HPDE6-E6E7 (cell line): ENCODE measurements around the gene ADM5.
"Not testable (repeated sequence)": the region's sequence is repeated elsewhere in the genome, so short reads cannot be mapped to it uniquely, and the experiment has no call there.

ENCODE experiments used
- DNase-seq: peaks from one replicate; pipeline ENCODE4 v3.0.0; 2011; ENCODE audit warnings: missing footprints; ENCODE audit errors: extremely low spot score

ADM5 gene

GRCh38 chr19:49701271-49701786 is 11.9 kb downstream of the ADM5 start:
- DNase-seq = no peak

DNA sequence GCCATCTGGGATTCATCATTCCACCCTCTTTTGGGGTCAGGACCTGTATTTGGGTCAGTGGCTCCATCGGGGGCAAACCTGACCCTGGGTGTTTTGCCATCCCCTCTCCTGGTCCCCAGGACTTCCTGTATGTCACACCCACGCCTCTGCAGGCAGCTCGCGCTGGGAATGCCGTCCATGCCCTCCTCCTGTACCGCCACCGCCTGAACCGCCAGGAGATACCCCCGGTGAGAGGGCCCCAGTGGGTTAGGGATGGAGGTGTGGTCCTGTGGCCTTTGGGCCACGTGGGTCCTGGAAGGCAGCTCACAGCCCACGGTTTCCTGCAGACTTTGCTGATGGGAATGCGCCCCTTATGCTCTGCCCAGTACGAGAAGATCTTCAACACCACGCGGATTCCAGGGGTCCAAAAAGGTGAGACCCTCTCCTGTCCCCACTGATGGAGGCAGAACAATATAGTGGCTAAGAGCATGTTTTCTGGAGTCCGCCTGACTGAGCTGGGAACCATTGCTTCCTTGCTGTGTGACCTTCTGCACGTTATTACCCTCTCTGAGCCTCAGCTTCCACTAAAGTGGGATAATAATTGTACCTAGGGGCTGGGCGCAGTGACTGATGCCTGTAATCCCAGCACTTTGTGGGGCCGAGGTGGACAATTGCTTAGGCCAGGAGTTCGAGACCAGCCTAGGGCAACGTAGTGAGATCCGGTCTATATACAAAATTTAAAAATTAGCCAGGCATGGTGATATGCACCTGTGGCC is 15.7 kb downstream of the ADM5 start:
- no peak for DNase-seq

- DNase-seq = no peak
These were observed 16.5 kb downstream of the ADM5 start for GRCh38 chr19:49705919-49706318.

- DNase-seq = no peak
These were observed 21.1 kb downstream of the ADM5 start for GRCh38 chr19:49710372-49710951.

- DNase-seq = no peak
These were observed 23.0 kb downstream of the ADM5 start for GRCh38 chr19:49712397-49712859.

GRCh38 chr19:49713236-49713845 is 23.9 kb downstream of the ADM5 start:
- DNase-seq = no peak

DNA sequence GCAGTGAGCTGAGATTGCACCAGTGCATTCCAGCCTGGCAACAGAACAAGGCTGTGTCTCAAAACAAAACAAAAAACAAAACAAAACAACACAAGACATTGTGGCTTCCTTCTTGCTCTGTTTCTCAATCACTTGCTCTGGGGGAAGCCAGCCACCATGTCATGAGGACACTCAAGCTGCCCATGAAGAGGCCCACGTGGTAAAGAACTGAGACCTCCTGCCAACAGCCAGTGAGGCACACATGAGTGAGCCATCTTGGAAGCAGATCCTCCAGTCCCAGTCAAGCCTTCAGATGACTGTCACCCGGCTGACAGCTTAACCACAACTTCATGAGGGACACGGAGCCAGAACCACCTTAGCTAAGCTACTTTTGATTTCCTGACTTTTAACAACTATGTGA is 26.8 kb downstream of the ADM5 start:
- no peak for DNase-seq

- no peak for DNase-seq
These were observed 29.1 kb downstream of the ADM5 start for GRCh38 chr19:49718511-49718910.

GRCh38 chr19:49718991-49719390 is 29.6 kb downstream of the ADM5 start:
- DNase-seq = no peak

- DNase-seq = not testable (repeated sequence)
These were observed 30.0 kb downstream of the ADM5 start for GRCh38 chr19:49719420-49719819.

DNA sequence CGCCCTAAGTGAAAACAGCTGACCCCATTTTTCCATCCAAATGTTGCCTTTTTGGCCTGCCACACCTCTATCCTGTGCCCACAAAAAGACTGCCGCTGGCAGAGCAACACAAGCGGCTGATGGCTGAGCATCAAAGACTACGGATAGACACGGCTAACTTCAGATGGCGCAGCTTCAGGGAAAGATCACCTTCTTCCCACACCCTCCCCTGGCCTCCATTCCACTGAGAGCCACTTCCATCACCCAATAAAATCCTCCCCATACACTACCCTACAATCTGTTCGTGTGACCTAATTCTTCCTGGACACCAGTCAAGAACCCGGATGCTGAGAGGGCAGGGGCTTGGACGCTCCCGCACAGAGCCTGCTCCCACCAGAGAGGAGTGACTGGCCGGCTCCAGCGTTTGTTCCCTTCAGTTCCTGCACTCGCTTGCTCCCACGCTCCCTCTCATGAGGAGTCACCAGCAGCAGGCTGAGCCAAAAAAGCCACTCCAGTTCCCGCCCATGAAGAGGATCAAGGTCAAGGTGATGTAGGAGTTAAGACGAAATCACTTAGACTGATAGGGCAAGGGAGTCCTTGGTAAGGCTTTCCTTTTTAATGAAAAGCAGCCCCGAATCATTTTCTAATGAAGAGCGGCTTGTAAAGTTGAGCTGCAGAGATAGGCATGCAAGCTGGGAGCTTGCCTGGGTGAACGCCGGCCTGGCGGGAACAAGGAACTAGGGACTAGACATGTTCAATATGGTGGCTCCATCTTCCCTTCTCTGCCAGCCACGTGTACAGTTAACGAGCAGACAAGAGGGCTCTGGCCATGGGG is 38.0 kb downstream of the ADM5 start:
- DNase-seq = no peak

DNA sequence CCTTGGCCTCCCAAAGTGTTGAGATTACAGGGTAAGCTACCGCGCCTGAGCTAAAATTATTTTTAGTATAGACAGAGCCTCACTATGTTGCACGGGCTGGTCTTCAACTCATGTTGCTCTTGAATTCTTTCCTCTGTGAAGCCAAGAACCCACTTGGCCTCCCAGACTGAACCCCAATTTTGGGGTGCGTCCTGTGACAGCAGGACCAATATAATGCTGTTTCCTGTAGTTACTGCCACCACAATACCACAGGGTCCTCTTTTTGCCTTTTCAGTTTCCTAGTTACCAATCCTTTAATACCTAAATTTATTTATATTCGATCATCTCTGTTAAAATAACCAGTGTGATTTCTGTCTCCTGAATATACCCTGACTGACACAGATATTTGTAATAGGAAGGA is 40.8 kb downstream of the ADM5 start:
- DNase-seq = no peak

GRCh38 chr19:49738268-49738667 is 48.9 kb downstream of the ADM5 start:
- DNase-seq = no peak

DNA sequence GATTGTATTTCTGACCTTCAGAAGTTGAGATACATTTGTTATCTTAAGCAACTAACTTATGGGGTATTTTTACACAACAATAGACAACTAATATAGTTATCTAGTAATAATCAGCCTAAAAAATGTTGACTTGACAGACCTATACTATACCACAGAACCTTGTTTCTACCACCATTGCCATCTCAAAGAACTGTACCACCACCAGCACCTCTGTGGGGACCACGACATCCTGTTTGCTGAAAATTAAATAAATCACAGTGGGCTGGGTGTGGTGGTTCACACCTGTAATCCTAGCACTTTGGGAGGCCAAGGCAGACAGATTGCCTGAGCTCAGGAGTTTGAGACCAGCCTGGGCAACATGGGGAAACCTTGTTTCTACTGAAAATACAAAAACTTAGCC is 49.7 kb downstream of the ADM5 start:
- DNase-seq = no peak

DNA sequence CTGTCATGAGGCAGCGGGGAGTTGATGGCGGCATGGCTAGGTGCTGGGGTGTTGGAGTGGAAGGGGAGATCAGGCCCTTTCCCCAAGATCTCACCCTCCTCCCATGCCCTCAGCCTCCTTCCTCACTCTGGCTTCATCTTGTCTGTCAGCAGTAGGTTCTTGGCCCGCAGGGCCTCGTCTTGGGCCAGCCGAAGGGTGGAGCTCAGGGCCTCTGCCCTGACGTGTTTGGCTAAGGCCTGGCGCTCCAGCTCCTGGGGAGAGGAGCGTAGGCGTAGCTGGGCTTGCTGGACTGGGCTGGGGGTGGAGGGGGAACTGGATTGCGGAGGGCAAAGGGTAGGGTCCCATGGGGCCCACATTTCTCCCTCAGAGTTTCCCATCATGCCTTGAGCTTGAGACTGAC is 50.5 kb downstream of the ADM5 start:
- DNase-seq = no peak
